ENCODE data around the gene STARD5. TPM values are rescaled to one million over a fixed set of nuclear protein-coding genes. Genes with fewer than 3 reads are reported as not detected.

Gene STARD5
- total and polyA plus RNA-seq, 2 experiments from 2014 or later = 3.8 to 10.1 TPM

DNA sequence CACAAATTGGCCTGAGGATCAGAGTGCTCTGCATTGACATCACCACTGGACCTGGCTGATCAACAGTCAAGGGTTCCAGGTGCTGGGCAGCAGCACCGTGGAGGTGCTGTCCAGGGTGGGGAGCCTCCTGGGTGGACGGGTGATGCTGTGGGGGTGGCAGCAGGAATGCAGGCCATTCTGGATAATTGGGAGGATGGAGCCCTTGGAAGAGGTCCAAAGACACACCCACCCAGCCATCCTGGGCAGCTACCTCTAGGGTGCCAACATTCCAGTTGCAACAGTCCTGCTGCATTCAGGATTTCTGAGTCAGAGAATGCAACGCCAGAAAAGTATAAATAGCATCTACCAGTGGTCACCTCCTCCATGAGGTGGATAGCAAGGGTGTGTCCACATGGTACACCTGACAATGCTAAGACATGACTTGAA, 26.8 kb downstream of the STARD5 start:
- Histone ChIP-seq H3K79me2 (replicated peaks; ENCODE audit: insufficient read depth) (no peaks in the 10 kb centered on the region), H3K4me2 (no peak overlapping the region), H3K4me3 (no peak overlapping the region), H2AFZ (no peak overlapping the region), H4K20me1 (replicated peaks; ENCODE audit: insufficient read depth) (no peaks in the 10 kb centered on the region), H3K4me1 (ENCODE audit: insufficient read depth) (0 out of 2 replicates have a peak, but pooled peaks cover under 1% of the 10 kb centered on the region), H3F3A (replicated peaks; ENCODE audit: low read depth) (no peaks in the 10 kb centered on the region), H3K9me2 (ENCODE audit: insufficient read depth) (no peaks in the 10 kb centered on the region), H3K36me3 (ENCODE audit: insufficient read depth) (no peaks in the 10 kb centered on the region), H3K27ac (ENCODE audit: low read depth) (no peak overlapping the region), H3K27me3 (ENCODE audit: insufficient read depth) (no peaks in the 10 kb centered on the region)
- Mint-ChIP-seq H3K9me3 (no peaks in the 10 kb centered on the region), H3K36me3 (ENCODE audit: low read depth) (no peaks in the 10 kb centered on the region), H3K4me3 (no peak overlapping the region), H3K27ac (no peak overlapping the region), H3K27me3 (ENCODE audit: insufficient read depth, low read depth, poor library complexity) (peaks cover 8% of the 10 kb centered on the region), H3K4me1 (peaks cover 28% of the 10 kb centered on the region)
- TF ChIP-seq, protein P1, sequence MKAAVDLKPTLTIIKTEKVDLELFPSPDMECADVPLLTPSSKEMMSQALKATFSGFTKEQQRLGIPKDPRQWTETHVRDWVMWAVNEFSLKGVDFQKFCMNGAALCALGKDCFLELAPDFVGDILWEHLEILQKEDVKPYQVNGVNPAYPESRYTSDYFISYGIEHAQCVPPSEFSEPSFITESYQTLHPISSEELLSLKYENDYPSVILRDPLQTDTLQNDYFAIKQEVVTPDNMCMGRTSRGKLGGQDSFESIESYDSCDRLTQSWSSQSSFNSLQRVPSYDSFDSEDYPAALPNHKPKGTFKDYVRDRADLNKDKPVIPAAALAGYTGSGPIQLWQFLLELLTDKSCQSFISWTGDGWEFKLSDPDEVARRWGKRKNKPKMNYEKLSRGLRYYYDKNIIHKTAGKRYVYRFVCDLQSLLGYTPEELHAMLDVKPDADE (IDR thresholded peaks at IDR 0.05) = no peak
- TF ChIP-seq CREB1 (CRISPR knock-in tag; IDR thresholded peaks at IDR 0.05; ENCODE audit: low read depth) (no peak), ZNF331 (CRISPR knock-in tag; IDR thresholded peaks at IDR 0.05; ENCODE audit: low read depth) (no peak), JUNB (IDR thresholded peaks at IDR 0.05; ENCODE audit: unreplicated experiment) (no peak), EZH2 (IDR thresholded peaks at IDR 0.05; ENCODE audit: low read depth, unreplicated experiment) (no peak)
- TF ChIP-seq, protein P2, sequence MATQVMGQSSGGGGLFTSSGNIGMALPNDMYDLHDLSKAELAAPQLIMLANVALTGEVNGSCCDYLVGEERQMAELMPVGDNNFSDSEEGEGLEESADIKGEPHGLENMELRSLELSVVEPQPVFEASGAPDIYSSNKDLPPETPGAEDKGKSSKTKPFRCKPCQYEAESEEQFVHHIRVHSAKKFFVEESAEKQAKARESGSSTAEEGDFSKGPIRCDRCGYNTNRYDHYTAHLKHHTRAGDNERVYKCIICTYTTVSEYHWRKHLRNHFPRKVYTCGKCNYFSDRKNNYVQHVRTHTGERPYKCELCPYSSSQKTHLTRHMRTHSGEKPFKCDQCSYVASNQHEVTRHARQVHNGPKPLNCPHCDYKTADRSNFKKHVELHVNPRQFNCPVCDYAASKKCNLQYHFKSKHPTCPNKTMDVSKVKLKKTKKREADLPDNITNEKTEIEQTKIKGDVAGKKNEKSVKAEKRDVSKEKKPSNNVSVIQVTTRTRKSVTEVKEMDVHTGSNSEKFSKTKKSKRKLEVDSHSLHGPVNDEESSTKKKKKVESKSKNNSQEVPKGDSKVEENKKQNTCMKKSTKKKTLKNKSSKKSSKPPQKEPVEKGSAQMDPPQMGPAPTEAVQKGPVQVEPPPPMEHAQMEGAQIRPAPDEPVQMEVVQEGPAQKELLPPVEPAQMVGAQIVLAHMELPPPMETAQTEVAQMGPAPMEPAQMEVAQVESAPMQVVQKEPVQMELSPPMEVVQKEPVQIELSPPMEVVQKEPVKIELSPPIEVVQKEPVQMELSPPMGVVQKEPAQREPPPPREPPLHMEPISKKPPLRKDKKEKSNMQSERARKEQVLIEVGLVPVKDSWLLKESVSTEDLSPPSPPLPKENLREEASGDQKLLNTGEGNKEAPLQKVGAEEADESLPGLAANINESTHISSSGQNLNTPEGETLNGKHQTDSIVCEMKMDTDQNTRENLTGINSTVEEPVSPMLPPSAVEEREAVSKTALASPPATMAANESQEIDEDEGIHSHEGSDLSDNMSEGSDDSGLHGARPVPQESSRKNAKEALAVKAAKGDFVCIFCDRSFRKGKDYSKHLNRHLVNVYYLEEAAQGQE (IDR thresholded peaks at IDR 0.05; ENCODE audit: unreplicated experiment) = no peak
- ATAC-seq (no peak), DNase-seq (ENCODE audit: low spot score) (no peak)

DNA sequence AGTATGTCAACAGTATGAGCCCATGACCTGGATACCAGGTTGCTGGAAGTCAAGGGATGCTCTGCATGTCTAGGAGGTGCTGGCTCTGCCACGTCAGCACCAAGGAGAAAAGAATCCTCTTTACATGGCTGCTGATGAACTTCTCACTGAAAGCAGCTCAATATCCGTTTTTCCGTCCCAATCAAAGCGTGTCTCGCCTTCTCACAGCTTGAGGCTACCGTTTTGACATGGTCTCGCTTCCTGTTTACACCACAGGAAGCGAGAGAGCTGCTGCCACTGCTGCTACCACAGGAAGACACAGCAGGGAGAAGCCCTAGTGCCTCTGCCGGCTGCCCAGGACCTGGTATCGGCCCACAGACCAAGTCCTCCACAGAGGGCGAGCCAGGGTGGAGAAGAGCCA, 27.3 kb downstream of the STARD5 start:
- no peaks in the 10 kb centered on the region for H3K4me1 ChIP-seq (ENCODE audit: insufficient read depth)
- Mint-ChIP-seq H3K27ac (no peak overlapping the region), H3K27me3 (ENCODE audit: insufficient read depth, low read depth, poor library complexity) (peaks cover 8% of the 10 kb centered on the region), H3K36me3 (ENCODE audit: low read depth) (no peaks in the 10 kb centered on the region), H3K4me1 (peaks cover 24% of the 10 kb centered on the region), H3K9me3 (no peaks in the 10 kb centered on the region), H3K4me3 (no peak overlapping the region)
- no peak overlapping the region for H2AFZ ChIP-seq
- ATAC-seq (no peak), DNase-seq (ENCODE audit: low spot score) (no peak)
- no peaks in the 10 kb centered on the region for H3K36me3 ChIP-seq (ENCODE audit: insufficient read depth)
- TF ChIP-seq, protein P1 (IDR thresholded peaks at IDR 0.05) = no peak
- TF ChIP-seq ZNF331 (CRISPR knock-in tag; IDR thresholded peaks at IDR 0.05; ENCODE audit: low read depth) = no peak
- TF ChIP-seq, protein P3, sequence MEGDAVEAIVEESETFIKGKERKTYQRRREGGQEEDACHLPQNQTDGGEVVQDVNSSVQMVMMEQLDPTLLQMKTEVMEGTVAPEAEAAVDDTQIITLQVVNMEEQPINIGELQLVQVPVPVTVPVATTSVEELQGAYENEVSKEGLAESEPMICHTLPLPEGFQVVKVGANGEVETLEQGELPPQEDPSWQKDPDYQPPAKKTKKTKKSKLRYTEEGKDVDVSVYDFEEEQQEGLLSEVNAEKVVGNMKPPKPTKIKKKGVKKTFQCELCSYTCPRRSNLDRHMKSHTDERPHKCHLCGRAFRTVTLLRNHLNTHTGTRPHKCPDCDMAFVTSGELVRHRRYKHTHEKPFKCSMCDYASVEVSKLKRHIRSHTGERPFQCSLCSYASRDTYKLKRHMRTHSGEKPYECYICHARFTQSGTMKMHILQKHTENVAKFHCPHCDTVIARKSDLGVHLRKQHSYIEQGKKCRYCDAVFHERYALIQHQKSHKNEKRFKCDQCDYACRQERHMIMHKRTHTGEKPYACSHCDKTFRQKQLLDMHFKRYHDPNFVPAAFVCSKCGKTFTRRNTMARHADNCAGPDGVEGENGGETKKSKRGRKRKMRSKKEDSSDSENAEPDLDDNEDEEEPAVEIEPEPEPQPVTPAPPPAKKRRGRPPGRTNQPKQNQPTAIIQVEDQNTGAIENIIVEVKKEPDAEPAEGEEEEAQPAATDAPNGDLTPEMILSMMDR (conservative IDR thresholded peaks at IDR 0.05; ENCODE audit: low read depth in 2 of 2) = no peak
- no peak for TF ChIP-seq POLR2AphosphoS5 (IDR thresholded peaks at IDR 0.05; ENCODE audit: low read depth)
- TF ChIP-seq ZNF114 (CRISPR knock-in tag; IDR thresholded peaks at IDR 0.05) = no peak
- TF ChIP-seq EZH2 (IDR thresholded peaks at IDR 0.05; ENCODE audit: low read depth, unreplicated experiment) = no peak
- no peaks in the 10 kb centered on the region for H3K9me2 ChIP-seq (ENCODE audit: insufficient read depth)
- H4K20me1 ChIP-seq (replicated peaks; ENCODE audit: insufficient read depth) = no peaks in the 10 kb centered on the region
- H3K79me2 ChIP-seq (replicated peaks; ENCODE audit: insufficient read depth) = no peaks in the 10 kb centered on the region
- no peak overlapping the region for H3K27ac ChIP-seq (ENCODE audit: low read depth)
- no peak overlapping the region for H3K4me3 ChIP-seq
- H3F3A ChIP-seq (replicated peaks; ENCODE audit: low read depth) = no peaks in the 10 kb centered on the region
- H3K27me3 ChIP-seq (ENCODE audit: insufficient read depth) = no peaks in the 10 kb centered on the region
- H3K4me2 ChIP-seq = no peak overlapping the region

Data from GM23338 (cell line).